Colon (tissue), 2 donors: Measurements from ENCODE around the gene CMTM7.

Source experiments
- FAIRE-seq: peaks from 2 replicates; lab custom pipeline; 2012; peaks lifted over from hg19 to GRCh38; lab: Jason Lieb, UNC
- donor health status: control.
- donor health status: control.

Gene CMTM7, protein sequence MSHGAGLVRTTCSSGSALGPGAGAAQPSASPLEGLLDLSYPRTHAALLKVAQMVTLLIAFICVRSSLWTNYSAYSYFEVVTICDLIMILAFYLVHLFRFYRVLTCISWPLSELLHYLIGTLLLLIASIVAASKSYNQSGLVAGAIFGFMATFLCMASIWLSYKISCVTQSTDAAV

DNA sequence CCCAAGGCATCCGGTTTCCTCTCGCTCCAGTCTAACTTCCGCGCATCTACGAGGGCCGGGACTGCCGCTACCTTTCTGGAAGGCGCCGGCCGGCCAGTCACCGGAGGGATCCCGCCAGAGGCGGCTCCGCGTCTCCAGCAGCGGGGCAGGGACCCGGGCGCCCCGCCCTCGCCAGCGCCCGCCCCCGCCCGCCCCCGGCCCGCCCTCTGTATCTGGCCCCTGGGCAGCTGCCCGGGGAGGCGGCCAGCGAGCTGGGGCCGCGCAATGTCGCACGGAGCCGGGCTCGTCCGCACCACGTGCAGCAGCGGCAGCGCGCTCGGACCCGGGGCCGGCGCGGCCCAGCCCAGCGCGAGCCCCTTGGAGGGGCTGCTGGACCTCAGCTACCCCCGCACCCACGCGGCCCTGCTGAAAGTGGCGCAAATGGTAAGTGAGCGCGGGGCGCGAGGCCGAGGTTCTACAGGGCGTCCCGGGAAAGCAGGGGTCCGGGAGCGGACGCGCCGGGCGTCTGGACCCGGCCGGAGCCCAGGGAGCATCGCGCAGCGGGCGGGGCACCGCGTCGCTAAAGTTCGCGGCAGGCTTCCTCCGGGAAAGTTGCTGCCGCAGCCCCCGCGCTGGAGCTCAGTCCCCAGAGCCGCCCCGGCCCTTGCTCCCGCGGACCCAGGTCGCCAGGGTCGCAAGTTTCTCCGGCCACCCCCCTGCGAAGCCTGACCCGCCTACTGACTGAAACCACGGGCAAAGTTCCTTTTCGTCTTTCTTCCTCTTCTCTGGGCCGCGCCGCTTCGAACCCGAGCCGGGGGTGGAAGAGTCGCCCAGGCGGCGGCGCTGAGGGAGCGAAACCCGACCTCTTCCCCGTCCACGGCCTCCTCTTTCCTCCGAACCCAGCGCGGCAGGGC is at the start of gene CMTM7:
Gene CMTM7 (plus strand): TSS at position 211 of the 893 bp plus-strand sequence. CDS start 54 bp downstream, at position 265.
- no peak for FAIRE-seq

DNA sequence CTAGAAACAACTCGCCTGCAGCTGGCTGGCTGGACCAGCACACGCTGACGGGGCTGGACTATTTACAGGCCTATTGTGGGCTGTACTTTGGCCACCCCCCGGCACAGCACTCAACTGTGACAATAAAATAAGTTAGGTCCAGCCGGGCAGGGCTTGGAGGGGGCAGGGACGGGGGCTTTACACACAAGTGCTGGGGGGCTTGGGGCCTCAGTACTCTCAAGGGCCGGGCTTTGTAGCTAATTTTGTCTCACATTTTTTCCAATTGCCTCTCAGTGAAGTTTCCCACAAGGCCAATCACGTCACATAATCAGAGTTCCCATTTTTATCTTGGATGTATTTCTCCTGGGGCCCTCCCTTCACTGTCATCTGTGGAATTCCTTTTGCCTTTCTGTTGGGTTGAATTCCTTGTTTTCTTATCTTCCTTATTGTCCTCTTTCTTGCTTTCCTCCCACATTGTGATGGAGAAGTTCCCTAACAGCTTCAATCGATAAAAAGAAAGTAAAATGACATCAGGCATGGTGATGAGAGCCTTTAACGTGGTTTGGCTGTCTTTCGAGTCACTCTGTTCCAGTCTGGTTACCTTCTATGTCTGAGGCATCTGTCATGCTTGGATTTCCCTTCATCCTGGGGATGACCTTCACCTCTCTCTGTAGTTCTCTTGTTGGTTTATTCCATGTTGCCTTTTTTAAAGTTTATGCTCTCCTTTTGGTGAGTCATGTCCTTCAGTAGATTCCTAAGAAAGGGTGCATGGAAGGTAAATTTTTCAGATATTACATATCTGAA is 44.1 kb upstream of the CMTM7 start:
- FAIRE-seq: no peak

DNA sequence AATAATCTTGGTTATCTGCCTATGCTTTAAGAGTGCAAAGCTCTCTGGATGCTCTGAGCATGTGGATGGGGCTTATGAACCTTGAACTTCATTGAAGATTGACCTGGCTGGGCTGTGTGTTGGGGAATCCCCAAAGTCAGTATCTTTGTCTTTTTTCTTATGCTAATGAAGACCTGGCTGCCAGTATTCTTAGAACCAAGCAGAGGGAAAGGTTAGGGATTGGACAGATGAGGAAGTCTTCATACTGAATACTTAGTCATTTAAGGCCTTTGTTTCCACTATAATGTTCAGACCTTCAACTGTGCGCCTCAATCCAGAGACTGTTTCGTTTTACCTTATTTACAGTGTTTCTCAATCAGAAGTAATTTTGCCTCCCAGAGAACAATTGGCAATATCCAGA is 42.5 kb upstream of the CMTM7 start:
- no peak for FAIRE-seq

DNA sequence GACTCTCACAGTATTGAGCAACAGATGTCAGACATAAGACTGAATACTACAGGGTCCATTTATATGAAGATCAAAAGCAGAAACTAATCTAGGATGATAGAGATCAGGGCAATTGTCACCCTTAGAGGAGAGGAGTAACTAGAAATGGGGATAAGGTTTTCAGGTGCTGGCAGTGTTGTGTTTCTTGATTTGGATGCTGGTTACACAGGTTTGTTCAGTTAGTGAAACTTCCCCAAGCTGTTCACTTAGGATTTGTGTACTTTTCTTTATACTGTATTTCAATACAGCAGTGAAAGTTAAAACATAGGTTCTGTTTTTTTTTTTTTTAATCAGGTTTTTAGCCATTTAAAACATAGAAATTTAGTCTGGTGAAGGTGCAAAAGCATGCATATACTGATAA is 39.1 kb upstream of the CMTM7 start:
- FAIRE-seq: no peak

DNA sequence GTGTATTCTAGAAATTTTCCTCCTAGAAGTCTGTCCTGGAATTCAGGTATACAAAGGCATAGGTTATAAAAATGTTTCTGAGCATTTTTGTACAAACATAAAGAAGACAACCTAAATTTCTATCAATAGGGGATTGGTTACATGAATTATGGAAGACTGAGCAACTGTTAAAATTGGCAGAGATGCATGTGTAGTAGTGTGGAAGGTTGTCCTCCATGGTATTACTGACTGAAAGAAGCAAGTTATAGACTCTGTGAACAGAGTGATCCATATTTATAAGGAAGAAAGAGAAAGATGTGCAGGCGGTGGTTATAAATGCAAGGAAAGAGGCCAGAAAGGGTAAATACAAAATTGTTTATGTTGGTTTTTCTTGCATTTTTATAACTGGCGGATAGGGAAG is 38.3 kb upstream of the CMTM7 start:
- no peak for FAIRE-seq

DNA sequence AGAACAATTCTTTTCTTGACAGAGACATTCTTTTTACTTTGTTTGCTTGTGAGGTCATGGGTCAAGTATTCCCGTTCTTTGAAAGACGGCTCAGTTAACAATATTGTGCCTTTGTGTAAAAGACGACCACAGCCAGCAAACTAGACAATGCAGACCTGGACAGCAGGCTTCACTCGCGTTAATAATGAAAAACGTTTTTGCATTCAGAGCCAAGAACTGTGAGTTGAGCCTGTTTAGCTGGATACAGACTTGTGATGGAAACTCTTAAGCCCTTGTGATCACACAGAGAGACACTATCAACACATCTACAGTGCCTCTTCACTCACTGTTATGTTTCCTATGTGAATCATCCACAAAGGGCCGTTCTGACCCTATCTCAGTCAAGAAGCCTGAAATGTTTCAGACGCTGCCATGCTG is 37.3 kb upstream of the CMTM7 start:
- no peak for FAIRE-seq

DNA sequence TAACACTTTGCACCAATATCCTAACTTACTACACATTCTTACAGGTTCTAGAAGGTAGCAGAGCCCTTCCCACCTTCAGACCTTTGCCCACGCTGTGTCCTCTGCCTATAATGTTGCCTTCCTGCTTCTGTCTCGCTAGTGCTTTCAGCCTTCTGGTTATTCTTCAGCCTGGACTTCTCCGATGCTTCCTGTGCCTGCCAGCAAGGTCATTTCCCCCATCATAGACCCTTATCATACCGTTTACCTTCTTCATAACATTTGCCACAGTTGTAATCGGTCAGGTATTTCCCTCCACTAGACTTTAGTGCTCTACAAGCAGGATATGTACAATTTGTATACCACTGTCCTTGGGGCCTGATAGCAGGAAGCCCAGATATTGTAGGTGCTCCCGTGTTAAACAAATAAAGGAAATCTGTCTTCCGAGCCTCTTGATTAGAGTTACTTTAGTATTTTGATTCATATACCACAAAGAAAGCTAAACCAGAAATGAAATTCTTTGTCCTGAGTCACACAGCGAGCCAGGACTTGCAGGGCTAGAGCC is 35.8 kb upstream of the CMTM7 start:
- no peak for FAIRE-seq

DNA sequence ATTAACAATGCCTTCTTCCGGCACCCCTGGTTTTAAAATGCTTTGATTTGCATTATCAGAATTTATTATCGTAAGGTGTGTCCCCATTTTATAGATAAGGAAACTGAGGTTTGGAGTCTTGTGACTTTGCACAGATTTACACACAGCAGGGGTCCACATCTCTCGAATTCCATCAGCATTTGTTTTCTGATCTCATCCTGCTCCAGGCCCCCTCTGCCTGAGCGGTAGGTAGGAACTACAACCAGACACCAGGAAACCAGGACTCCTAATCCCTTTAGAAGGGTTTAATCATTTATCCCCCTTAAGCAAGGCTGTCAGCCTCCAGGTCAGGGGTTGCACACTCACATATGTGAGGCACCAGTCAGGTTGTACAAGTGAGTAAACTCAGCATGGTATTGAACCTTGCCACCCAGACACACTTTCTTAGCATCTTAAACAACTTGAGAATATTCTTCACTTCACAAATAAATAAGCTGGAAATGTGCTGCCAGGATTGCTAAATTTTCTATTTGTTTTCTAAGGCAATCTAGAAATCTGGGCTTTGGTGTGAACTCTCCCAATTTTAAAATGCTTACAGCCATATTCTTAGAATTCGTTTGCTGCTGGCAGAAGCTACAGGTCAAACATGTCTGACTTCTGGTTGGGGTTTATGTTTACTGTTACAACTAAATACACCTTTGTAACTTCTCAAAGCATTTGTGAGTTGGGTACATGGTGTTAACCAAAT is 31.7 kb upstream of the CMTM7 start:
- FAIRE-seq: no peak

DNA sequence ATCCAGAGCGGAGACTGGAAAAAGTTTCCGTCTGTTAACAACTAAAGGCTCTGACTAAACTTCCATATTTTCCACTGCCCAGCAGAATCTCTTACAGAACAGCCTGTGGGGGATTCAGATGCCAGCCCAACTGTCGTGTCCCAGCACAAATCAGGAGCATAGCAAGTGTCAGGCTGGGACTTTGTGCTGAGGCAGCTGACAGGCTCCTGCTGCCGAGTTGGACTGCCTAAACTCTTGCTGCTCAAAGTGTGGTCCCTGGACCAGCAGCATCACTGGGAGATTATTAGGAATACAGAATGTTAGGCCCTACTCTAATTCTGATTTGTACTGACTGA is 31.2 kb upstream of the CMTM7 start:
- FAIRE-seq: no peak

DNA sequence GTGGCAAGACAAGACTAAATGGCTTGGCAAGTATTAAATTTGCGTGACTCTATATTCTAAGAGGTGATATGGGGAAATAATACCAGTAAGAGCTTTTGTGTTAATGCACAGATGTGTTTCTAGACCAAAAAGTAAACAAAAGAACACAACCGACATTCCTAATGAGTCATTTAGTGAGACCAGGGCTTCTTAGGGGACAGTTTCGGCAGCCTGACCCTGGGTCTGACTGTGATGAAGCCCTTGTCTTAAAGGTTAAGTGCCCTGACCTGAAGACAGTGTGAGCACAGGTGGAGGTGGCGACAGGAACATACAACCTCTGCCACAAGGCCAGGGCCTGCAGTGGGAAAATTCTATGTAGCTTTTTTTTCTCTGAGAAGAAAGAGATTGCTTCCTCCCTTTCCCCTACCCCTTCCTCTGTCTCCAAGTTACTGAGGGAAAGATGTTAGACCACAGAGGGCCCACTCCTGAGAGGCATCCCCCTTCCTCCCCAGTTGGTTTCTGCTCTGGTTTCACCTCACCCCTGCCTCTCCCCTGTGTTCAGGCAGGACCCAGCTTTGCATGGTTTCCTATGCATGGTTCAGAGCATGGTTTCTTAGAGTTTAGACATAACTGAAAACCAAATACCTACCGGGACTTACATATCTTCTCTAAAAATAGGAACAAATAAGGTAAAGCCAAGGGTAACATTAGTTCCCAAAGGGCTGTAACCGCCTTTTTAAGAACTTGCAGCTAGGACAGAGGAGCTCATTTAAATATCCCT is 24.8 kb upstream of the CMTM7 start:
- no peak for FAIRE-seq

DNA sequence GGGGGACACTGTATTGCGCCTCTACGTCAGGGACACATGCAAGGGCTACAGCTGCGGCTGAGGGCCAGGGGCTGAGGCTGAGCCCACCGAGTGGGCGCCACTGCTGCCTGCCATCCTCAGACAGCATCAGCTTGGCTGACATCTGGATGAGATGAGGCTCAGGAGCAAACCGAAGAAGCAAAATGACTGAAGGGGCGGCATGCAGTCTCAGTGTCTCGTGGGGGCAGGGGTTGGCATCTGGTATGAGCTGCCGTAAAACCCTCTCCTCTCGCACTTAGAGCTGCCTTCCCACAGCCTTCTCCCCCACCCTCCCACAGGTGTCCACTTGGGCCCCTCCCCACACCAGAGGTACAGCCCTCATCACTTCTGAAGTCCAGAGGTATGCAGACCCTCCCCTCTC is 24.2 kb upstream of the CMTM7 start:
- no peak for FAIRE-seq

DNA sequence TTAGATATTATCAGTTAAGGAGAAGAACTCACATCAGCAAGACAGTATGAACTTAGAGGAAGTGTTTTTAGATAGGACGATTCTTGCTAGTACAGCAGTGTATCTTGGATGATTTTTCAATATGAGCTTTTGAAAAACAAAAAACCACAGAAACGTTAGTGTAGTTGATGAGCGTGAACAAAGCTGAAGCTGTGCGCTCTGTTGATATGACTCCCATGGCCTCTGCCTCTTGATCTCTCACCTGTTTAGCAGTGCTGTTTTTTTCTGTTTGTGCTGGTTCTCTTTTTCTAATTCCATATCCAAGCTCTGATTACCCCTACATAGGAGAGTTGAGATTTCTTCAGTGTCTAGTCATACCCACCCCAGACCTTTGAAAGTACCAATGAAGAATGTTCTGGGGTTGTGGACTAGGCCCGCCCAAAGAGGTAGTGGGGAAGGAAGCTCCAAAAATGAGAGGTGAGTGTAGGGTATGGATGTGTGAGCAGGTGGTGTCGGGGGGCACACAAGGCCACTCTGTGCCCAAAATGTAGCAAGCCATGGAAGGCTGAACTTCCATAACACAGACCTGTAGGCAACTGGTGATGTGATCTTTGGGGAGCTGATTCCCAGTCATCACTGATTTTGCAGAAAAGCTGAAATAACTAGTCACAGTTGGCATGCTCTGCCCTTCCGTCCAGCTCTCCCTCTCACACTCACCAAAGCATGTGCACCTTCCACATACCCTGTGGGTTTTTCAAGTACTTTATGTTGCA is 20.0 kb upstream of the CMTM7 start:
- no peak for FAIRE-seq

DNA sequence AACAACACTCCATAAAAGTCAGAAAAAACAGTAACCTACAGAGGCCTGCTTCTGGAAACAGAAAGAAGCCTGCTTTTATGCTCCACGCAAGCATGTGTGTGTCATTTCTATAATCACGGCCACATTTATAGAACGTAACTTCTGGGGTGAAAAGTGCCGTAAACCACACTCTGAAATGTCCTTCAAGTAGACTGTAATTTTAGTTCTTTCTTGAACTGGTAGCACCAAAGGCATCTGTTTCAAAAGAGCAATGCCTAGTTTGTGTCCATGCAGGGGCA is 19.5 kb upstream of the CMTM7 start:
- FAIRE-seq: no peak

DNA sequence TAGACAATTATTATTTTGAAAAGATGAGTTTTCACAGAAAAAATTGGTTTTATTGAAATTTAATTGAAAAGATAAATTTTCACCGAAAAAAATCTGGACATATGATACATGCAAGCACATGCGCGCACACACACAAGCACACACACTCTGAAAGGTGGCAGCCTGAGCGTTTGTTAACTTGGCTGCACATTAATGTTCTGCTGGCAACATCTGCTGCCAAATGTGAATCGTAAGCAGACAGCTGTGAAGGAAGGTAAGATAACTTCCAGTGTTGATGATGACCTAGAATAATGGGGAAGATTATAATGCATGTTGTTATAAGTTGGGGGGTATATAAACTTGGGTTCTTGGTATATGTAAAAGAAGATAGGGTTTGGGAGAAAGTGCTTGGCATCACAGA is 18.4 kb upstream of the CMTM7 start:
- FAIRE-seq: no peak

DNA sequence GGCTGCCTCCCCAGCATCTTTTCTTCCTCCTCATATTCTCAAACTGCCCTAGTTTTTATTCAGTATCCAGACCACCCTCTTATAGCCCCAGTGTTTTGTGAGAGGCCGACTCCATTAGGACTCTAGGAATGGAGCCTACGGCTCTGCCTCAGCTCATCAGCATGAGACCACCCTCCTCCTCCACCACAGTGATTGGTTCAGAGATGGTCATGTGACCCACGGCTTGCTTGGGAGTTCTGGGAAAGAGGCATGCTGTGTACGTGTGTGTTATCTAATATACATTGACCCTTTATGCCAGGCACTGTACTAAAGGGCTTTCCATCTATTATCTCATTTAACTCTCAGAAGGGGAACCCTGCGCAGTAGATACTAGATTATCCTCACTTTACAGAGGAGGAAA is 17.8 kb upstream of the CMTM7 start:
- FAIRE-seq: no peak

DNA sequence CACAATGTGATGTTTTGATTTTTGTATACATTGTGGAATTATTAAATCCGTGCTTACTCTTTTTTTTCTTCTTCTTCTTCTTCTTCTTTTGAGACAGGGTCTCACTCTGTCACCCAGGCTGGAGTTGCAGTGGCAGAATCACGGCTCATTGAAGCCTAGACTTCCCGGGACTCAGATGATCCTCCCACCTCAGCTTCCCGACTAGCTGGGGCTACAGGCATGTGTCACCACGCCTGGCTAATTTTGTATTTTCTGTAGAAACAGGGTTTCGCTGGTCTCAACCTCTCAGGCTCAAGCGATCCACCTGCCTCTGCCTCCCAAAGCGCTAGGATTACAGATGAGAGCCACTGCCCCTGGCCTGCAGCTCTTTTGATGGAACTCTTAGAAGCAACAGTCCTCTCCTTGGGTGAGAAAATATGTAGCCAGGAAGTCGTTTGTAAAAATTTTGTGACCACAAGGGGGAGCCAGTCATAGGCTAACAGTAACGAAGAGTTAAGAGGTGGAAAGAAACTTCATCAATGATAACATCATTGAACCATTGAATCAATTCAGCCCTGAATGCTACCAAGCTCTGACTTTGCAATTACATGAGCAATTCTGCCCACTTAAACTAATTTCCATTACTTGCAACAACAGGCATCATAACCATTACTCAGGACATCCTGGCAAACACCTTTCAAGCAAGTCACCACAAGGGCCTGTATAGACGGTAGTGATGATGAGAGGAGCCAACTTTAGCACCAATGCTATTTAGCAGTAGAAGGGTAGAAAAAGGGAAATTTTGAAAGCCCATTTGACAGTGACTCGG is 16.7 kb upstream of the CMTM7 start:
- FAIRE-seq: no peak

DNA sequence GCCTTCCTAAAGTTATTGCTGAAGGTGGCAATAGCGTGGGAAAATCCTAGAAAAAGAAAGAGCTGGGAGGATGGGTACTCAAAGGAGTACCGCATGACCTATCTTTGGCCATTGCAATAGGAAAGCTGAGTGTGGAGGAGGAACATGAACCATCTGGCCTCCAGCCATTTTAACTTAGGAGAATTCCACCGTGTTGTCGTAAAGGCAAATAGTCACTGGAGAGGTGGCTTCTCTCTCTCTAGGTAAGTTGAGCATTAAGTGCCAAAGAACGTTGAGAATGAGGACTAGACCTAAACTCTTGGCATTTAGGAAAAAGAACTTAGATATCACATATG is 16.1 kb upstream of the CMTM7 start:
- no peak for FAIRE-seq

DNA sequence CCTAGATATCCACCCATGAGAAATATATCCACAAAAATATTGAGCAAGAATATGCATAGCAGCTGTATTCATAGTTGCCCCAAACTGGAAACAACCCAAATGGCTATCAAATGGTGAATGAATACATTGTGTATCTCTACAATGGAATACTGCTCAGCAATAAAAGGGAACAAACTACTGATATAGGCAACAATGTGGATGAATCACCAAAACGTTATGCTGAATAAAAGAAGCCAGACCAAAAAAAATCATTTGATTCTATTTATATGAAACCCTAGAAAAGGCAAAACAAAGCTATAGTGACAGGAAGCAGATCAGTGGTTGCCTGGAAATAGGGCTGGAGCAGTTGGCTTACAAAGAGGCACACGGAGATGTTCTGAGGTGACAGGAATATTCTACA is 15.5 kb upstream of the CMTM7 start:
- FAIRE-seq: no peak

DNA sequence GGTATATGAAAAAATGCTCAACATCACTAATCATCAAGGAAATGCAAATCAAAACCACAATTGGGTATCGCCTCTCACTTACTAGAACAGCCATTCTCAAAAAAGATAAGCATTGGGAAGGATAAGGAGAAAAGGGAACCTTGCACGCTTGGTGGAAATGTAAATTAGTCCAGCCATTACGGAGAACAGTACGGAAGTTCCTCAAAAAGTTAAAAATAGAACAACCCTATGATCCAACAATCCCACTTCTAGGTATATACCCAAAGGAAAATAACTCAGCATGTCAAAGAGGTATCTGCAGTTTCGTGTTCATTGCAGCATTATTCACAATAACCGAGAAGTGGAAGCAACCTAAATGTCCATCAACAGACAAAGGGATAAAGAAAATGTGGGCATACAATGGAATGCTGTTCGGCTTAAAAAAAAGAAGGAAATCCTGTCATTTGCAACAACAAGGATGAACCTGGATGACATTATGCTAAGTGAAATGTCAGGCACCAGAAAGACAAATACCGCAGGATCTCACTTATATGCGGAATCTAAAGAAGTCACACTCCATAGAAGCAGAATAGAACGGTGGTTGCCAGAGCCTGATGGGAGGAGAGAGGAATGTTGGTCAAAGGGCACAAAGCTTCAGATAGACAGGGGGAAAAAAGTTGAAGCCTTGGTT is 11.7 kb upstream of the CMTM7 start:
- FAIRE-seq: no peak

DNA sequence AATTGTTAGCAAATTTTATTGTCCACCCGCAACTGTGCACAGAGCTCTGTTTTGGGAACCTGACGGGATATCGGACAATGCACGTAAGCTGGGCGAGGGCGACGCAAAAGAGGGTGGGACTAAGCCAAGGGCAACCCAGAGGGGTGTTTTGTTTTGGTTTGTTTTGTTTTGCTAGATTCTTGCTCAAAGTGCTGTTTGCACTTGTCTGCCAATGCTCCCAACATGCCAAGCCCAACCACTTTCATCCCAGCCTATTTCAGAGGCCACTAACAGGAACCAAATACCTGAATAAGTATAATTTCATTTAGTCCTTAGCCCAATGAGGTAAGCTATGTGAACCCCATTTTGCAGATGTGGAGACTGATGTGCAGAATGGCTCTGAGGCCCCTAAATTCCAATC is 9.7 kb upstream of the CMTM7 start:
- no peak for FAIRE-seq
